Measurements from ENCODE around the gene CCL17. TPM values are rescaled to one million over a fixed set of nuclear protein-coding genes. Genes with fewer than 3 reads are reported as not detected.

The CCL17 gene
- total and polyA plus RNA-seq, 2 of the 4 experiments (the other 2 are of a cell fraction): not detected

DNA sequence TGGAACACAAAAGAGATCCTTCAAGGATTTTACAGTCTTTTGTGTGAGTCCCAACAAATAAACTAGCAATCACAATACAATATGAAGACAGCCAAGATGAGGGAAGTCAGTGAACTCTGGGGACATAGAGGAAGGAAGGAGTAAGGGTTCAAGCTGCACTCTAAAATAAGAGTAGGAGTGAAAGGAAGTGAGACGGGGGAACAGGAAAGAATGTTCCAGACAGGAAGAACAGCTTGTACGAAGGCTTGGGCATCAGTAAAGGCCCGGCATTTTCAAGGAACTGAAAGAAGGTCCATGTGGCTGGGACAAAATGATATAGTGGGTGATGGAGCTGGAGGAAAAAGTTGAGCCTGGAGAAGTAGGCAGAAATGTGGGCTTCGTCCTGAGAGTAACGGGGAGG lies 4.5 kb downstream of the CCL17 start:
- no TSS peak for BruUV-seq (replicated peaks)
- no peak overlapping the region for H3K23ac ChIP-seq (ENCODE audit: low read depth, low read length)
- no peak overlapping the region for H4K5ac ChIP-seq (ENCODE audit: low read depth, low read length)
- H3K14ac ChIP-seq (replicated peaks; ENCODE audit: low read depth, low read length): no peak overlapping the region
- no peaks in the 10 kb centered on the region for H3K79me1 ChIP-seq (ENCODE audit: low read depth in 1 of 2, low read length in 2 of 2)
- ChIA-PET POLR2A (ENCODE audit: unreplicated experiment) (no interaction called here), CTCF (interaction anchor here (1.0 kb wide), 1 partner anchor 8 kb away, joined by 3 read pairs; no protein-coding TSS in a partner anchor)
- no peak overlapping the region for H2AK9ac ChIP-seq (replicated peaks; ENCODE audit: low read depth, low read length, poor library complexity)
- H4K91ac ChIP-seq (ENCODE audit: insufficient read depth, low read depth, low read length): no peak overlapping the region
- no peaks in the 10 kb centered on the region for H3K4me1 ChIP-seq (ENCODE audit: control insufficient read depth, insufficient read depth, low read length)
- no peak overlapping the region for H3K4ac ChIP-seq (ENCODE audit: low read depth, low read length)
- no peaks in the 10 kb centered on the region for H3K9me3 ChIP-seq (ENCODE audit: control insufficient read depth, insufficient read depth, low read length)
- no peaks in the 10 kb centered on the region for H3K9me1 ChIP-seq (ENCODE audit: insufficient read depth, low read length)
- no peak overlapping the region for H2BK20ac ChIP-seq (ENCODE audit: low read depth, low read length)
- peaks cover 66% of the 10 kb centered on the region for H3K27me3 ChIP-seq (ENCODE audit: control insufficient read depth, insufficient read depth, low read length)
- H3K9ac ChIP-seq (ENCODE audit: low read depth, low read length): no peak overlapping the region
- H4K8ac ChIP-seq (ENCODE audit: low read depth in 2 of 2, low read length in 2 of 2): no peak overlapping the region
- H2BK120ac ChIP-seq (ENCODE audit: low read depth, low read length): no peak overlapping the region
- no peak overlapping the region for H2AFZ ChIP-seq (replicated peaks; ENCODE audit: low read length, poor library complexity)
- dilution Hi-C loops (cut with HindIII; ENCODE audit: low sequenced_read_pairs, unreplicated experiment): no loop called here
- no peak overlapping the region for H2BK15ac ChIP-seq (ENCODE audit: low read depth, low read length)
- no peak overlapping the region for H3K18ac ChIP-seq (ENCODE audit: low read depth, low read length)
- no peak overlapping the region for H2BK5ac ChIP-seq (ENCODE audit: low read depth, low read length, poor library complexity, severe bottlenecking)
- H3K36me3 ChIP-seq (ENCODE audit: control insufficient read depth, insufficient read depth, low read length): no peaks in the 10 kb centered on the region
- H2AK5ac ChIP-seq (ENCODE audit: low read depth, low read length): no peak overlapping the region
- in situ Hi-C loops (cut with MboI; ENCODE audit: low sequenced_read_pairs): no loop called here
- no peak overlapping the region for H3K56ac ChIP-seq (ENCODE audit: extremely low read depth, insufficient read depth, low read length)
- no peak for ATAC-seq (ENCODE audit: low read depth)
- intact Hi-C loops (cut with micrococcal nuclease): no loop called here
- TF ChIP-seq, protein P1, sequence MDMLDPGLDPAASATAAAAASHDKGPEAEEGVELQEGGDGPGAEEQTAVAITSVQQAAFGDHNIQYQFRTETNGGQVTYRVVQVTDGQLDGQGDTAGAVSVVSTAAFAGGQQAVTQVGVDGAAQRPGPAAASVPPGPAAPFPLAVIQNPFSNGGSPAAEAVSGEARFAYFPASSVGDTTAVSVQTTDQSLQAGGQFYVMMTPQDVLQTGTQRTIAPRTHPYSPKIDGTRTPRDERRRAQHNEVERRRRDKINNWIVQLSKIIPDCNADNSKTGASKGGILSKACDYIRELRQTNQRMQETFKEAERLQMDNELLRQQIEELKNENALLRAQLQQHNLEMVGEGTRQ (IDR thresholded peaks at IDR 0.05; ENCODE audit: low read depth, low read length): no peak
- TF ChIP-seq FOS (IDR thresholded peaks at IDR 0.05; ENCODE audit: low read depth, low read length): no peak
- no peak for TF ChIP-seq MAZ (IDR thresholded peaks at IDR 0.05; ENCODE audit: borderline replicate concordance, low read depth, low read length)
- TF ChIP-seq POLR2A (IDR thresholded peaks at IDR 0.05; ENCODE audit: low read depth, low read length): no peak
- TF ChIP-seq NFE2L2 (IDR thresholded peaks at IDR 0.05; ENCODE audit: low read depth, low read length): no peak
- no peak for TF ChIP-seq SMC3 (IDR thresholded peaks at IDR 0.05; ENCODE audit: low read depth, low read length)
- no peak for TF ChIP-seq RCOR1 (IDR thresholded peaks at IDR 0.05; ENCODE audit: insufficient replicate concordance, low read length)
- no peak for TF ChIP-seq CHD1 (IDR thresholded peaks at IDR 0.05; ENCODE audit: low read depth, low read length)
- no peak for TF ChIP-seq RFX5 (IDR thresholded peaks at IDR 0.05; ENCODE audit: low read depth, low read length)
- no peak for TF ChIP-seq MXI1 (IDR thresholded peaks at IDR 0.05; ENCODE audit: borderline replicate concordance, low read depth, low read length)
- H3K4me2 ChIP-seq (ENCODE audit: low read depth, low read length): no peak overlapping the region
- WGBS, 2 experiments (ENCODE audit: extremely low coverage in 2 of 2, insufficient read length in 1 of 2): 83% methylated on average over 5 of the region's 5 CpGs; no CpG with 5 or more reads in 1 of the 2 experiments
- no peak overlapping the region for H3K27ac ChIP-seq (ENCODE audit: insufficient read depth, low read length)
- no peak overlapping the region for H3K4me3 ChIP-seq (ENCODE audit: insufficient read depth, low read depth, low read length)
- DNase-seq: no peak
- H4K20me1 ChIP-seq (ENCODE audit: insufficient read depth, low read length): no peaks in the 10 kb centered on the region

Data from IMR-90 (cell line).